ENCODE results near the gene DNAAF3. TPM values are rescaled to one million over a fixed set of nuclear protein-coding genes. Genes with fewer than 3 reads are reported as not detected.

The DNAAF3 gene
- 2.2 TPM for total RNA-seq (ENCODE audit: unreplicated experiment)
- long read RNA-seq: 0 reads

GRCh38 chr19:55166530-55167268 lies at the start of gene DNAAF3:
Gene DNAAF3, minus strand, starts transcription at chr19:55166613. Its CDS starts 200 bp downstream, at chr19:55166413.
- Mint-ChIP-seq H3K4me1 (ENCODE audit: unreplicated experiment) (peaks cover 5% of the 10 kb centered on the region), H3K9me3 (ENCODE audit: unreplicated experiment) (no peaks in the 10 kb centered on the region), H3K27me3 (ENCODE audit: unreplicated experiment) (peaks cover 7% of the 10 kb centered on the region)

GRCh38 chr19:55213547-55213946 lies 47.1 kb upstream of the DNAAF3 start:
- no peak for TF ChIP-seq CTCF (IDR thresholded peaks at IDR 0.05; ENCODE audit: unreplicated experiment)
- no peak for DNase-seq (ENCODE audit: low spot score)
- H3K36me3 Mint-ChIP-seq (ENCODE audit: low read depth, unreplicated experiment): no peaks in the 10 kb centered on the region
- H3K4me3 Mint-ChIP-seq (ENCODE audit: unreplicated experiment): no peak overlapping the region
- peaks cover 12% of the 10 kb centered on the region for H3K27me3 Mint-ChIP-seq (ENCODE audit: unreplicated experiment)
- peaks cover 10% of the 10 kb centered on the region for H3K4me1 Mint-ChIP-seq (ENCODE audit: unreplicated experiment)
- no peak overlapping the region for H3K27ac Mint-ChIP-seq (ENCODE audit: unreplicated experiment)
- H3K9me3 Mint-ChIP-seq (ENCODE audit: unreplicated experiment): no peaks in the 10 kb centered on the region

More at GRCh38 chr19:55166530-55167268, at the start of gene DNAAF3:
- no peak for TF ChIP-seq CTCF (IDR thresholded peaks at IDR 0.05; ENCODE audit: unreplicated experiment)
- Mint-ChIP-seq H3K27ac (ENCODE audit: unreplicated experiment) (peak within 1 kb of the TSS; percentile 91), H3K4me3 (ENCODE audit: unreplicated experiment) (peak within 1 kb of the TSS; percentile 96), H3K36me3 (ENCODE audit: low read depth, unreplicated experiment) (no peaks in the 10 kb centered on the region)
- peak; percentile 98 for DNase-seq (ENCODE audit: low spot score)

DNA sequence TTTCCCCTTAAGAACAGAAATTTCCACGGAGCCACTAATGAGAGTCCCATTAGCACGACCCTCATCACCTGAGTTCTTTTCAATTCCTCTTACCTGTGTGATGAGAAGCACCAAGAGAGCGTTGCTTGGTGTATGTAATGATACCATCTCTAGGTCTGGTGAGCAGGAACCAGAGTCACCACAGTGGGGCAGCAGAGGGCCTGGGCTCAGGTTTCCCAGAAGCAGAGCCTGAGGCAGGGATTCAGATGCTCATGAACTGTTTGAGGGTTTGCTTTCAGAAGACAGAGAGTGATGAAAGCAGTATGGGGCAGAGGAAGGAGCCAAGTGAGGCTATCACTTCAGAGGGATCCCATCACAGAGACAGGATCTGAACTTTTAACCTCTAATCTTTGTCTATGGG lies 46.0 kb upstream of the DNAAF3 start:
- Mint-ChIP-seq H3K27me3 (ENCODE audit: unreplicated experiment) (peaks cover 12% of the 10 kb centered on the region), H3K9me3 (ENCODE audit: unreplicated experiment) (no peaks in the 10 kb centered on the region), H3K27ac (ENCODE audit: unreplicated experiment) (no peak overlapping the region), H3K4me3 (ENCODE audit: unreplicated experiment) (no peak overlapping the region), H3K4me1 (ENCODE audit: unreplicated experiment) (peaks cover 10% of the 10 kb centered on the region), H3K36me3 (ENCODE audit: low read depth, unreplicated experiment) (no peaks in the 10 kb centered on the region)
- peak; percentile 12 for TF ChIP-seq CTCF (IDR thresholded peaks at IDR 0.05; ENCODE audit: unreplicated experiment)
- DNase-seq (ENCODE audit: low spot score): no peak

- no peaks in the 10 kb centered on the region for H3K9me3 Mint-ChIP-seq (ENCODE audit: unreplicated experiment)
- H3K4me1 Mint-ChIP-seq (ENCODE audit: unreplicated experiment): no peaks in the 10 kb centered on the region
- DNase-seq (ENCODE audit: low spot score): no peak
- no peak overlapping the region for H3K4me3 Mint-ChIP-seq (ENCODE audit: unreplicated experiment)
- H3K27me3 Mint-ChIP-seq (ENCODE audit: unreplicated experiment): peaks cover 6% of the 10 kb centered on the region
- H3K27ac Mint-ChIP-seq (ENCODE audit: unreplicated experiment): no peak overlapping the region
- TF ChIP-seq CTCF (IDR thresholded peaks at IDR 0.05; ENCODE audit: unreplicated experiment): no peak
- H3K36me3 Mint-ChIP-seq (ENCODE audit: low read depth, unreplicated experiment): no peaks in the 10 kb centered on the region
Measured at GRCh38 chr19:55209693-55210472, 43.5 kb upstream of the DNAAF3 start.
